ENCODE measurements around the gene P2RX5.

The P2RX5 gene

GRCh38 chr17:3660311-3660891, 35.6 kb downstream of the P2RX5 start:
- Histone ChIP-seq H3K4me1 (ENCODE audit: control insufficient read depth, insufficient read depth, low read length) (no peaks in the 10 kb centered on the region), H3K36me3 (ENCODE audit: control insufficient read depth in 2 of 2, insufficient read depth in 1 of 2, low read length in 2 of 2) (peaks cover 0 to 57% of the 10 kb centered on the region in 2 experiments; a peak in 1 of 3 replicates), H3K4me3 (ENCODE audit: low read depth, low read length) (no peak overlapping the region), H3K9me3 (ENCODE audit: control insufficient read depth, insufficient read depth, low read depth, low read length) (no peaks in the 10 kb centered on the region), H3K27ac (ENCODE audit: extremely low read depth, low read depth, low read length) (no peak overlapping the region)
- TF ChIP-seq ZNF184 (tag by site-specific recombination; IDR thresholded peaks at IDR 0.05), result no peak
- TF ChIP-seq ZNF837 (tag by site-specific recombination; IDR thresholded peaks at IDR 0.05), result no peak
- TF ChIP-seq AEBP2 (tag by site-specific recombination; IDR thresholded peaks at IDR 0.05; ENCODE audit: borderline replicate concordance), result no peak
- no peak for TF ChIP-seq ZNF398 (tag by site-specific recombination; IDR thresholded peaks at IDR 0.05)
- TF ChIP-seq ZNF549 (tag by site-specific recombination; IDR thresholded peaks at IDR 0.05), result no peak
- no peak for TF ChIP-seq ZSCAN23 (tag by site-specific recombination; IDR thresholded peaks at IDR 0.05)
- no peak for TF ChIP-seq ZNF10 (tag by site-specific recombination; IDR thresholded peaks at IDR 0.05)
- TF ChIP-seq ZNF488 (tag by site-specific recombination; IDR thresholded peaks at IDR 0.05), result no peak
- TF ChIP-seq ZNF692 (tag by site-specific recombination; IDR thresholded peaks at IDR 0.05), result no peak
- TF ChIP-seq MYNN (tag by site-specific recombination; IDR thresholded peaks at IDR 0.05; ENCODE audit: borderline replicate concordance), result no peak
- TF ChIP-seq PBX3 (CRISPR knock-in tag; IDR thresholded peaks at IDR 0.05), result no peak
- POLR2A ChIA-PET, result interaction anchor here (0.5 to 5.4 kb wide), 5 partner anchors 7 to 138 kb away, joined by 3 to 26 read pairs (median 6); partner anchors contain the start of genes CTNS, SHPK and TAX1BP3
- CTCF ChIA-PET, result interaction anchor here (0.7 kb wide), 1 partner anchor 78 kb away, joined by 3 read pairs; no protein-coding TSS in a partner anchor

- no peaks in the 10 kb centered on the region for H3K4me1 ChIP-seq (ENCODE audit: control insufficient read depth, insufficient read depth, low read length)
- H3K36me3 ChIP-seq (ENCODE audit: control insufficient read depth in 2 of 2, insufficient read depth in 1 of 2, low read length in 2 of 2), result peaks cover 0 to 52% of the 10 kb centered on the region in 2 experiments; a peak in 1 of 3 replicates
- H3K27ac ChIP-seq (ENCODE audit: extremely low read depth, low read depth, low read length), result 0 out of 2 replicates have a peak overlapping the region, but pooled peaks have one; percentile 16
- TF ChIP-seq ZNF302 (tag by site-specific recombination; IDR thresholded peaks at IDR 0.05; ENCODE audit: low read depth) (no peak), ZIC2 (tag by site-specific recombination; IDR thresholded peaks at IDR 0.05) (peak; percentile 77), ZNF837 (tag by site-specific recombination; IDR thresholded peaks at IDR 0.05) (no peak), ZNF433 (tag by site-specific recombination; IDR thresholded peaks at IDR 0.05; ENCODE audit: low read depth) (no peak), ZXDB (tag by site-specific recombination; IDR thresholded peaks at IDR 0.05) (no peak), GLIS2 (tag by site-specific recombination; IDR thresholded peaks at IDR 0.05) (peak; percentile 64; the same call in 1 of the 2 replicates), KLF1 (tag by site-specific recombination; IDR thresholded peaks at IDR 0.05) (peak; percentile 28; the same call in 1 of the 2 replicates), ZBTB26 (tag by site-specific recombination; optimal IDR thresholded peaks at IDR 0.05) (no peak), ZNF169 (tag by site-specific recombination; IDR thresholded peaks at IDR 0.05) (no peak)
- H3K9me3 ChIP-seq (ENCODE audit: control insufficient read depth, insufficient read depth, low read depth, low read length), result no peaks in the 10 kb centered on the region
- ChIA-PET POLR2A (interaction anchor here (1.3 to 5.4 kb wide), 4 partner anchors 8 to 24 kb away, joined by 3 to 26 read pairs (median 14); partner anchors contain the start of genes CTNS, SHPK and TAX1BP3), CTCF (interaction anchor here (0.7 to 1.1 kb wide), 2 partner anchors 59 to 78 kb away, joined by 3 read pairs; no protein-coding TSS in a partner anchor)
- H3K4me3 ChIP-seq (ENCODE audit: low read depth, low read length), result no peak overlapping the region
Measured at GRCh38 chr17:3659541-3660111, 36.3 kb downstream of the P2RX5 start.

All from HEK293 (cell line).